SU-DHL-6 (cell line): ENCODE data around the gene RNF157.

Experiments
- H2AFZ ChIP-seq: fragments of 200-600 bp; sonication (generic); 2 replicates; pipeline ENCODE4 v1.6.1; 2014; ENCODE audit warnings: low read depth, mild to moderate bottlenecking, moderate library complexity, mixed read lengths, antibody characterized with exemption, low read length; ENCODE audit not compliant: severe bottlenecking
- H3F3A ChIP-seq: fragments of 200-600 bp; shearing (Covaris generic); 2 replicates; pipeline ENCODE4 v1.6.0; 2016; ENCODE audit warnings: antibody characterized with exemption, mild to moderate bottlenecking; ENCODE audit not compliant: insufficient read depth
- H3K27ac ChIP-seq: fragments of 200-600 bp; sonication (generic); 2 replicates; pipeline ENCODE4 v1.5.1; 2016; ENCODE audit warnings: low read depth, mild to moderate bottlenecking, low read length, moderate library complexity, mixed read lengths
- H3K27me3 ChIP-seq: fragments of 200-600 bp; sonication (generic), shearing (Covaris generic); 2 replicates; pipeline ENCODE4 v1.6.0; 2014; ENCODE audit warnings: mild to moderate bottlenecking, low read length
- H3K36me3 ChIP-seq: fragments of 200-600 bp; sonication (generic); 2 replicates; pipeline ENCODE4 v1.6.1; 2014; ENCODE audit warnings: mild to moderate bottlenecking, low read length, mixed read lengths
- H3K4me2 ChIP-seq: fragments of 300-600, 200-600 bp; shearing (Covaris generic), sonication (generic); 2 replicates; pipeline ENCODE4 v1.6.0; 2014; ENCODE audit warnings: low read length, low read depth, mild to moderate bottlenecking; ENCODE audit not compliant: poor library complexity, severe bottlenecking
- H3K4me3 ChIP-seq: fragments of 200-600 bp; sonication (generic); 2 replicates; pipeline ENCODE4 v1.5.1; 2014; ENCODE audit warnings: antibody characterized with exemption, low read length, mild to moderate bottlenecking, mixed read lengths; ENCODE audit not compliant: insufficient read depth, poor library complexity, severe bottlenecking
- H3K79me2 ChIP-seq: fragments of 200-600 bp; sonication (generic); 2 replicates; pipeline ENCODE4 v1.6.1; 2014; ENCODE audit warnings: mild to moderate bottlenecking, low read length, moderate library complexity; ENCODE audit not compliant: insufficient read depth
- H3K9ac ChIP-seq: fragments of 200-600 bp; sonication (generic); 2 replicates; pipeline ENCODE4 v1.7.0; 2014; ENCODE audit warnings: mild to moderate bottlenecking, low read length
- H3K9me2 ChIP-seq: fragments of 200-600 bp; sonication (generic); replicated peaks from 2 replicates; pipeline ENCODE4 v1.6.1; 2014; ENCODE audit warnings: low read length; ENCODE audit not compliant: insufficient read depth
- H3K9me3 ChIP-seq: fragments of 200-600 bp; sonication (generic); 2 replicates; pipeline ENCODE4 v1.6.1; 2014; ENCODE audit warnings: low read length, mixed read lengths; ENCODE audit not compliant: insufficient read depth
- H4K20me1 ChIP-seq: fragments of 200-600 bp; sonication (generic); 2 replicates; pipeline ENCODE4 v1.6.1; 2014; ENCODE audit warnings: low read depth, mild to moderate bottlenecking, antibody characterized with exemption, low read length, moderate library complexity, mixed read lengths
- CTCF ChIP-seq: fragments of 200-600 bp; sonication (generic); IDR thresholded peaks from one replicate; pipeline ENCODE4 v1.5.1; 2017; ENCODE audit warnings: antibody characterized with exemption, mild to moderate bottlenecking, low read length, moderate library complexity; ENCODE audit not compliant: insufficient read depth, poor library complexity, severe bottlenecking
- EZH2phosphoT487 ChIP-seq: fragments of 200-600 bp; sonication (generic), shearing (Covaris generic); conservative IDR thresholded peaks from 2 replicates; pipeline ENCODE4 v1.6.1; 2018; ENCODE audit warnings: mild to moderate bottlenecking, antibody characterized with exemption, low read length, moderate library complexity, mixed read lengths

The RNF157 gene

GRCh38 chr17:76147211-76148014 is 92.9 kb downstream of the RNF157 start:
- Histone ChIP-seq H3K9me2 (no peaks in the 10 kb centered on the region), H3K36me3 (no peaks in the 10 kb centered on the region), H3K79me2 (no peaks in the 10 kb centered on the region), H3K4me2 (no peak overlapping the region), H3F3A (no peaks in the 10 kb centered on the region), H3K27me3 (no peaks in the 10 kb centered on the region), H3K4me3 (no peak overlapping the region), H4K20me1 (no peaks in the 10 kb centered on the region), H3K9me3 (no peaks in the 10 kb centered on the region), H3K27ac (no peak overlapping the region), H2AFZ (no peak overlapping the region), H3K9ac (no peak overlapping the region)
- TF ChIP-seq CTCF (peak; percentile 17), EZH2phosphoT487 (no peak)

- no peak overlapping the region for H2AFZ ChIP-seq
- H3K36me3 ChIP-seq = no peaks in the 10 kb centered on the region
- H3F3A ChIP-seq = no peaks in the 10 kb centered on the region
- H3K27me3 ChIP-seq = no peaks in the 10 kb centered on the region
- no peaks in the 10 kb centered on the region for H3K9me3 ChIP-seq
- no peak overlapping the region for H3K4me2 ChIP-seq
- no peak overlapping the region for H3K4me3 ChIP-seq
- H3K9me2 ChIP-seq = no peaks in the 10 kb centered on the region
- H3K27ac ChIP-seq = no peak overlapping the region
- TF ChIP-seq EZH2phosphoT487 (no peak), CTCF (no peak)
- H4K20me1 ChIP-seq = no peaks in the 10 kb centered on the region
- H3K9ac ChIP-seq = no peak overlapping the region
- H3K79me2 ChIP-seq = no peaks in the 10 kb centered on the region
Observed at GRCh38 chr17:76146053-76146851, 94.0 kb downstream of the RNF157 start.

GRCh38 chr17:76145231-76146052 is 94.9 kb downstream of the RNF157 start:
- no peak overlapping the region for H3K27ac ChIP-seq
- no peak overlapping the region for H2AFZ ChIP-seq
- H3K9me2 ChIP-seq = no peaks in the 10 kb centered on the region
- no peak for TF ChIP-seq CTCF
- TF ChIP-seq EZH2phosphoT487 = no peak
- peak overlapping the region; percentile 9 for H3K4me2 ChIP-seq
- no peak overlapping the region for H3K9ac ChIP-seq
- H3K79me2 ChIP-seq = no peaks in the 10 kb centered on the region
- no peaks in the 10 kb centered on the region for H3K36me3 ChIP-seq
- no peak overlapping the region for H3K4me3 ChIP-seq
- H3K9me3 ChIP-seq = no peaks in the 10 kb centered on the region
- no peaks in the 10 kb centered on the region for H4K20me1 ChIP-seq
- H3F3A ChIP-seq = no peaks in the 10 kb centered on the region
- H3K27me3 ChIP-seq = no peaks in the 10 kb centered on the region
